Lung (tissue), 12 donors: ENCODE measurements around the gene SMC1A. TPM values are rescaled to one million over a fixed set of nuclear protein-coding genes. Genes with fewer than 3 reads are reported as not detected.

Experiments used
- ATAC-seq: fragments of 200-7000 bp; cut with Tn5 transposase; one replicate; pipeline ENCODE4 v1.9.1; 2020; ENCODE audit warnings: moderate number of reproducible peaks; ENCODE audit not compliant: insufficient read depth, low FRiP score
- DNase-seq, 3 donors: peaks; one replicate each; pipeline ENCODE4 v3.0.0-alpha.2; 2013 to 2017
- H3K27ac ChIP-seq, 2 donors: one replicate each; pipeline ENCODE4 v1.5.1; 2013; ENCODE audit warnings: mild to moderate bottlenecking in 2 of 2, moderate library complexity in 2 of 2, control low read depth in 1 of 2, inconsistent platforms in 1 of 2, low read depth in 1 of 2, low read length in 1 of 2
- H3K27me3 ChIP-seq, 3 donors: one replicate each; pipeline ENCODE4 v1.5.1; 2013; ENCODE audit warnings: low read length in 2 of 3; ENCODE audit not compliant: control insufficient read depth in 3 of 3, insufficient read depth in 3 of 3
- H3K36me3 ChIP-seq, 4 donors: one replicate each; pipeline ENCODE4 v1.5.1; 2013; ENCODE audit warnings: low read length in 4 of 4, mild to moderate bottlenecking in 1 of 4, moderate library complexity in 1 of 4; ENCODE audit not compliant: control insufficient read depth in 4 of 4, insufficient read depth in 4 of 4
- H3K4me1 ChIP-seq, 5 donors: one replicate each; pipeline ENCODE4 v1.5.1; 2013; ENCODE audit warnings: low read length in 5 of 5, mild to moderate bottlenecking in 2 of 5, moderate library complexity in 1 of 5; ENCODE audit not compliant: control insufficient read depth in 5 of 5, insufficient read depth in 5 of 5
- H3K4me3 ChIP-seq: one replicate; pipeline ENCODE4 v1.5.1; 2013; ENCODE audit warnings: mild to moderate bottlenecking, control low read depth, moderate library complexity
- H3K9ac ChIP-seq, 2 donors: one replicate each; pipeline ENCODE4 v1.5.1; 2013; ENCODE audit warnings: low read length in 2 of 2, control low read depth in 1 of 2; ENCODE audit not compliant: insufficient read depth in 1 of 2
- H3K9me3 ChIP-seq, 4 donors: one replicate each; pipeline ENCODE4 v1.5.1; 2013; ENCODE audit warnings: low read length in 3 of 4, mild to moderate bottlenecking in 1 of 4, moderate library complexity in 1 of 4; ENCODE audit not compliant: control insufficient read depth in 4 of 4, insufficient read depth in 3 of 4
- CTCF ChIP-seq: IDR thresholded peaks from 2 replicates; pipeline ENCODE4 v1.5.1; 2012; ENCODE audit warnings: mild to moderate bottlenecking; ENCODE audit errors: control extremely low read depth, extremely low read depth
- WGBS, 2 donors: extraction: QIAGEN DNeasy Blood & Tissue Kit; methylation state at CpG; one replicate each; pipeline ENCODE4 v1.1.7; 2013; 5-methylcytosine and 5-hydroxymethylcytosine counted together
- polyA plus RNA-seq, 2 donors: library from polyadenylated mRNA; stranded (reverse); fragments of 200-250 nt; gene quantifications; one replicate each; pipeline ENCODE4 v1.2.1, GENCODE V29; 2013
- total RNA-seq, 2 donors: library from RNA; depleted of rRNA in 1 of 2; stranded (reverse); fragments of >200 nt in 1 of 2; gene quantifications; one replicate each; pipeline ENCODE4 v1.2.1, GENCODE V29; 2014 to 2021
- donor health status: control.
- donor health status: control.
- donor health status: Bipolar disorder and iron deficiency.
- donor health status: healthy.
- donor health status: DM: yes; HTN: yes; CAD: no.

The SMC1A gene
- total and polyA plus RNA-seq, 4 donors = 11.2 to 56.2 (median 22.4) TPM

- Histone ChIP-seq H3K4me1 (peaks cover 0 to 6% (median 3%) of the 10 kb centered on the region in 5 donors), H3K9ac (no peak overlapping the region), H3K27ac (peak overlapping the region; percentile 62 to 80), H3K9me3 (peaks cover 0 to 2% (median 0%) of the 10 kb centered on the region in 4 donors), H3K36me3 (no peaks in the 10 kb centered on the region), H3K4me3 (no peak overlapping the region), H3K27me3 (peaks cover 0 to 50% (median 50%) of the 10 kb centered on the region in 3 donors)
- TF ChIP-seq CTCF = no peak
- DNase-seq = peak; percentile 37 to 41 (median 39)
- 5 to 20% methylated on average over 34 to 39 of the region's 39 CpGs for WGBS, 2 donors
- ATAC-seq = peak; percentile 58
Measured at GRCh38 chrX:53440621-53441517, 18.4 kb upstream of the SMC1A start.

DNA sequence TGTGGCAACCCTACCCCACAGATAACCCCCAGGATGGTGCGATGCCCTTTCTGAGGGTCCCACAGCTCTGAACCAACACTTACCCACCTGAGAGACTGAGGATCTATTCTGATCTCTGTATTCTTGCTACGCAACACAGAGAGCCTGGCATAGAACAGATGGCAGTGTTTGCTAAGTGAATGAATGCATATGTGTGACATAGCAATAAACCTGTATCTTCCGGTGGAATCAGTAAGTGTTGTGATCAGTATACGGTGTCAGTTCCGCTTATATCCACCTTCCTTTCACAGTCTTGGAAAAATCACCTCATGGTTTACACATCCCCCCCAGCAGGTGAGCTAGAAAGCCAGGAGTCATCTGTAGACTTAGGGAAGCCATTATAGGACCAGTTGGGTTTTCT lies 17.6 kb upstream of the SMC1A start:
- peaks cover 0 to 53% (median 50%) of the 10 kb centered on the region in 3 donors for H3K27me3 ChIP-seq
- H3K4me3 ChIP-seq = no peak overlapping the region
- TF ChIP-seq CTCF = no peak
- peaks cover 0 to 2% (median 0%) of the 10 kb centered on the region in 4 donors for H3K9me3 ChIP-seq
- peak overlapping the region in 1 of 2 donors; percentile 62 for H3K27ac ChIP-seq
- peaks cover 0 to 6% (median 3%) of the 10 kb centered on the region in 5 donors for H3K4me1 ChIP-seq
- no peak for ATAC-seq
- no peaks in the 10 kb centered on the region for H3K36me3 ChIP-seq
- 43 to 78% methylated on average over 5 of the region's 5 CpGs for WGBS, 2 donors
- no peak for DNase-seq
- no peak overlapping the region for H3K9ac ChIP-seq

DNA sequence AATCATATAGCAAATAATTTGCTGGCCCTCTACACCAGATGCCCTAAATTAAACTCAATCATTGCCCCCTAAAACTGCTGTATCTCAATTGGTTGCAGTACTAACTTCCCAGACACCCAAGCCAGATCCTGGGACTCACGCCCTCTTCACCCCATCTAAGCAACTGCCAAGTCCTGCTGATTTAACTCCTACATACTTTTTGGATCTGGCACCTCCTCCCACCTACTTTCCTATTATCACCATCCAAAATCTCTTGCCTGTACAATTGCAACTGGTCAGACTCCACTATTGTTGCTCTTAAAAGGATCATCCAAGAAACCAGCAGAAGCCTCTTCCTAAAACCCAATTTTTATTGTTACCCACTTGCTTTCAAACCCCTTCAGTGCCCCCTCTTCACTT lies 16.4 kb upstream of the SMC1A start:
- peaks cover 0 to 6% (median 3%) of the 10 kb centered on the region in 5 donors for H3K4me1 ChIP-seq
- no peak overlapping the region for H3K4me3 ChIP-seq
- peaks cover 0 to 2% (median 0%) of the 10 kb centered on the region in 4 donors for H3K9me3 ChIP-seq
- TF ChIP-seq CTCF = no peak
- ATAC-seq = no peak
- WGBS, 2 donors = 67 to 85% methylated on average over 1 of the region's 1 CpG
- no peak overlapping the region for H3K9ac ChIP-seq
- peaks cover 0 to 50% (median 46%) of the 10 kb centered on the region in 3 donors for H3K27me3 ChIP-seq
- no peaks in the 10 kb centered on the region for H3K36me3 ChIP-seq
- no peak overlapping the region for H3K27ac ChIP-seq
- DNase-seq = no peak
